ENCODE data around the gene LENG8.
"Not testable (repeated sequence)": the region's sequence is repeated elsewhere in the genome, so short reads cannot be mapped to it uniquely, and the experiment has no call there.

The LENG8 gene

DNA sequence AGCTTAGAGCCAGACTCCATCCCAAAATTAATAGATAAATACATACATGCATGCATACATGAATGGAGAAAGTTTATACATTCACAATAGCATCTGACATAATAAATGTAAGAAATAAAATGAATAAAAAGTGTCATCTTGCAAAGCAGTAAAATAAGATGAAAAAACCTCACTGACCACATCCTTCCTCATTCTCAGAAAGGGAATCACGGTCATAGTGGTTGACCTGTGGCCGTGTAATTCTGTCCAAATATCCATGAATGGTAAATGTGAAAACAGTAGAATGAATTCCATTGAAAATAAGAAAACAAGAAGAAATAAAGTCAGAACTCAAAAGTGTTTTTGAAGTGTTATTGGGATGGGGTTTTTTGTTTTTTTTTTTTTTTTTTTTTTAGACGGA, 33.9 kb downstream of the LENG8 start:
- no peaks in the 10 kb centered on the region for H3K27me3 ChIP-seq (replicated peaks; ENCODE audit: control insufficient read depth, insufficient read depth, low read length, poor library complexity, severe bottlenecking)
- no peak for DNase-seq
- H3K9me3 ChIP-seq (ENCODE audit: control insufficient read depth, low read length): no peaks in the 10 kb centered on the region
- H3K4me3 ChIP-seq (ENCODE audit: insufficient read depth, low read depth, low read length, poor library complexity, severe bottlenecking): no peak overlapping the region
- H3K36me3 ChIP-seq (ENCODE audit: control insufficient read depth, insufficient read depth, low read length): no peaks in the 10 kb centered on the region
- H3K4me1 ChIP-seq (ENCODE audit: control insufficient read depth, insufficient read depth, low read length, poor library complexity, severe bottlenecking): no peaks in the 10 kb centered on the region
- no peak overlapping the region for H3K27ac ChIP-seq (ENCODE audit: insufficient read depth, low read length, poor library complexity, severe bottlenecking)

DNA sequence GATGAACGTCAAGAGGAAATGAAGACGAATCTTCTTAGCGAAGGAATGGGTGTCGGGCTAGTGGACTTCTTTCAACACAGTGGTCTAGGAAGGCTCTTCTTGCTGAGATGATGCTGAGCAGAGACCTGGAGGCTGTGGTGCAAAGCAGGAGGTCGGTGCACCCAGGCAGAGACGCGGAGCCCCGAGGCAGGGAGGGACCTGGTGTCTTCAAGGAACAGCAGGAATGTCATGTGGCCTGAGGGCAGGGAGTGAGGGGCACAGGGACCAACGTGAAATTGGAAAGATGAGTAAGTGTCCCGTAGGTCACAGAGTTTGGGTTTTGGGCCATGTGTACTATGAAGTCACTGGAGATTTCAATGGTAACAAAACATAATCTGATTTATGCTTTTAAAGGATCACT, 35.5 kb downstream of the LENG8 start:
- DNase-seq: no peak
- Histone ChIP-seq H3K4me1 (ENCODE audit: control insufficient read depth, insufficient read depth, low read length, poor library complexity, severe bottlenecking) (no peaks in the 10 kb centered on the region), H3K9me3 (ENCODE audit: control insufficient read depth, low read length) (no peaks in the 10 kb centered on the region), H3K27me3 (replicated peaks; ENCODE audit: control insufficient read depth, insufficient read depth, low read length, poor library complexity, severe bottlenecking) (no peaks in the 10 kb centered on the region), H3K4me3 (ENCODE audit: insufficient read depth, low read depth, low read length, poor library complexity, severe bottlenecking) (no peak overlapping the region), H3K27ac (ENCODE audit: insufficient read depth, low read length, poor library complexity, severe bottlenecking) (no peak overlapping the region), H3K36me3 (ENCODE audit: control insufficient read depth, insufficient read depth, low read length) (no peaks in the 10 kb centered on the region)

DNA sequence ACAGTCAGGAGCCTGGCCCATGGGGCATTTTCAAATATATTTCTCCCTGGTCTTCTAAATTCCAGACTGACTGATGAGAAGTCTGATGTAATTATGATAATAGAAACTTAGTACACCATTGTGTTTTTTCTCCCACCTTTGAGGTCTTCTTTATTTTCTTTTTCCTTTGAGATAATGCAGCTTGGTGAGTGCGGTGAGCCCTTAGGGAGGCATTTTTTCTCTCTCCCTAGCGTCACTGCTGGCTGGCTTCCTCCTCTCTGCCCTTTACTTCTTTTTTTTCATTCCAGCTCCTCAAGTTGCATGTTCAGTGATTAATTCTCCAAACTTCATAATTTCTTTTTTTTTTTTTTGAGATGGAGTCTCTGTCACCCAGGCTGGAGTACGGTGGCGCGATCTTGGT, 36.9 kb downstream of the LENG8 start:
- H3K36me3 ChIP-seq (ENCODE audit: control insufficient read depth, insufficient read depth, low read length): no peaks in the 10 kb centered on the region
- no peak for DNase-seq
- no peaks in the 10 kb centered on the region for H3K9me3 ChIP-seq (ENCODE audit: control insufficient read depth, low read length)
- no peaks in the 10 kb centered on the region for H3K27me3 ChIP-seq (replicated peaks; ENCODE audit: control insufficient read depth, insufficient read depth, low read length, poor library complexity, severe bottlenecking)
- no peak overlapping the region for H3K27ac ChIP-seq (ENCODE audit: insufficient read depth, low read length, poor library complexity, severe bottlenecking)
- no peak overlapping the region for H3K4me3 ChIP-seq (ENCODE audit: insufficient read depth, low read depth, low read length, poor library complexity, severe bottlenecking)
- no peaks in the 10 kb centered on the region for H3K4me1 ChIP-seq (ENCODE audit: control insufficient read depth, insufficient read depth, low read length, poor library complexity, severe bottlenecking)

DNA sequence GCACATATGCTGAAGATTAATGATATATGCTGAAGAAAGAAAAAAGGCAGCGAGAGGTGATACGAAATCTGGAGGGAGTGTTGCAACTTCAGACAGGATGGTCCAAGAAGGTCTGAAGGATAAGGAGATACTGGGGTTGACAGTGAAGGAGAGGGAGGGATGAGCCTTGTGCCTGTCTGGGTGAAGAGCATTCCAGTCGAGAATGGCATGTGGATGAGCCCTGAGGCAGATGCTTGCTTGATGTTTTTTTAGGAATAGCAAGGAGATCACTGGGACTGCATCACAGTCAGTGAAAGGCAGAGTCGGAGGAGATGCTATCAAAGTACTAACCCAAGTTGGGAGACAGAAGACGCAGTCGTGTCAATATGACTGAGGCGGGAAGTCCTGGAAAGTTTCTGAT, 40.3 kb downstream of the LENG8 start:
- Histone ChIP-seq H3K4me3 (ENCODE audit: insufficient read depth, low read depth, low read length, poor library complexity, severe bottlenecking) (no peak overlapping the region), H3K4me1 (ENCODE audit: control insufficient read depth, insufficient read depth, low read length, poor library complexity, severe bottlenecking) (no peaks in the 10 kb centered on the region), H3K36me3 (ENCODE audit: control insufficient read depth, insufficient read depth, low read length) (no peaks in the 10 kb centered on the region), H3K9me3 (ENCODE audit: control insufficient read depth, low read length) (no peaks in the 10 kb centered on the region), H3K27ac (ENCODE audit: insufficient read depth, low read length, poor library complexity, severe bottlenecking) (no peak overlapping the region), H3K27me3 (replicated peaks; ENCODE audit: control insufficient read depth, insufficient read depth, low read length, poor library complexity, severe bottlenecking) (peaks cover 3% of the 10 kb centered on the region)
- no peak for DNase-seq

DNA sequence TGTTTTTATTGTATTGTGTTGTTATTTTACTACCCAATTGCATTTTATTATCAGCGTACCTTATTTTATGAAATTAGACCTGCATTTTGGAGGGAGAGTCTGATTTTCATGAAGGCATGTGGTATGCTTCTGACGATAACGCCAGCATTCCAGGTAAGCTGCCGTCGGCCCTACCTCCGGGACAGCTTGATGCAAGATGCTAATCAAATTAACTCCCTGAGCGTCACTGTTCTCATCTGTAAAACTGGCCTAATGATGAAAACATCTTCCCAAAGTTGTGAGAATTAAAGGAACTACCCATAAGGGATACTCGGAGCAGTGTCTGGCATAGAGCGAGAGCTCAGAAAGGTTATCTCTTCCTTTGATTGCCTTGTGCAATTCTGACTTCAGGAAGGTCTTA, 40.8 kb downstream of the LENG8 start:
- Histone ChIP-seq H3K27me3 (replicated peaks; ENCODE audit: control insufficient read depth, insufficient read depth, low read length, poor library complexity, severe bottlenecking) (peaks cover 3% of the 10 kb centered on the region), H3K36me3 (ENCODE audit: control insufficient read depth, insufficient read depth, low read length) (no peaks in the 10 kb centered on the region), H3K9me3 (ENCODE audit: control insufficient read depth, low read length) (no peaks in the 10 kb centered on the region), H3K27ac (ENCODE audit: insufficient read depth, low read length, poor library complexity, severe bottlenecking) (no peak overlapping the region), H3K4me3 (ENCODE audit: insufficient read depth, low read depth, low read length, poor library complexity, severe bottlenecking) (no peak overlapping the region), H3K4me1 (ENCODE audit: control insufficient read depth, insufficient read depth, low read length, poor library complexity, severe bottlenecking) (no peaks in the 10 kb centered on the region)
- DNase-seq: no peak

DNA sequence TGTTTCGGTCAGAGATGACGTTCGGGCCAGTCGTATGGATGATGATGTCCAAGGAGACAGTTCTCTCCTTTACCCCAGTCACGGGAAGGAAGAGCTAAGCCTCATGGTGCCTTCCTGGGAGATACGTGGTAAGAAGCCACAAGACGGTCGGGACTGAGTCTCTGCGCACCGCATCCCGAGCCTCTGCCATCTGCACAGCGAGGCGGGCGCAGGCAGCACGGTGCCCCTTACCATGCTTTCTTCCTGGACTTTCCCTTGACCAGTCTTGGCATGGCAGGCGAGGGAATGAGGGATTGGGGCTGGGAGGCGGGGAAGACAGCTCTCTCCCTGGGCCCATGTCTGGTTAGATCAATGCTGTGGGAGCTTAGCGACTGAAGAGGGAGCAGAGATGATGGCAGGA, 43.6 kb downstream of the LENG8 start:
- no peak for DNase-seq
- Histone ChIP-seq H3K4me1 (ENCODE audit: control insufficient read depth, insufficient read depth, low read length, poor library complexity, severe bottlenecking) (no peaks in the 10 kb centered on the region), H3K27ac (ENCODE audit: insufficient read depth, low read length, poor library complexity, severe bottlenecking) (no peak overlapping the region), H3K4me3 (ENCODE audit: insufficient read depth, low read depth, low read length, poor library complexity, severe bottlenecking) (no peak overlapping the region), H3K36me3 (ENCODE audit: control insufficient read depth, insufficient read depth, low read length) (no peaks in the 10 kb centered on the region), H3K9me3 (ENCODE audit: control insufficient read depth, low read length) (no peaks in the 10 kb centered on the region), H3K27me3 (replicated peaks; ENCODE audit: control insufficient read depth, insufficient read depth, low read length, poor library complexity, severe bottlenecking) (peaks cover 3% of the 10 kb centered on the region)

DNA sequence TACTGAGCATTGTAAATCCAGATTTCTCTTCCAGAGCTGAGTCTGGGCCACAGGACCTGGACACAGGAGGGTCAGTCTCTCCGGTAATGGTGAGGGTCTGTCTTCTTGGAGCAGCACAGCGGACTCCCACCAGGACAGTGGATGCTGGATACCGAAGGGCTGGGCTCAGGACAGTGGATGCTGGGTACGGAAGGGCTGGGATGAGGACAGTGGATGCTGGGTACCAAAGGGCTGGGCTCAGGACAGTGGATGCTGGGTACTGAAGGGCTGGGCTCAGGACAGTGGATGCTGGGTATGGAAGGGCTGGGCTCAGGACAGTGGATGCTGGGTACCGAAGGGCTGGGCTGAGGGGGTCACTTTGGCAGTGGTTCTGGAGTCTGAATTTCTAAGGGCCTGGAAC, 44.1 kb downstream of the LENG8 start:
- H3K4me1 ChIP-seq (ENCODE audit: control insufficient read depth, insufficient read depth, low read length, poor library complexity, severe bottlenecking); H3K4me3 ChIP-seq (ENCODE audit: insufficient read depth, low read depth, low read length, poor library complexity, severe bottlenecking); H3K27ac ChIP-seq (ENCODE audit: insufficient read depth, low read length, poor library complexity, severe bottlenecking); H3K9me3 ChIP-seq (ENCODE audit: control insufficient read depth, low read length); H3K36me3 ChIP-seq (ENCODE audit: control insufficient read depth, insufficient read depth, low read length); H3K27me3 ChIP-seq (replicated peaks; ENCODE audit: control insufficient read depth, insufficient read depth, low read length, poor library complexity, severe bottlenecking); DNase-seq: not testable (repeated sequence)

DNA sequence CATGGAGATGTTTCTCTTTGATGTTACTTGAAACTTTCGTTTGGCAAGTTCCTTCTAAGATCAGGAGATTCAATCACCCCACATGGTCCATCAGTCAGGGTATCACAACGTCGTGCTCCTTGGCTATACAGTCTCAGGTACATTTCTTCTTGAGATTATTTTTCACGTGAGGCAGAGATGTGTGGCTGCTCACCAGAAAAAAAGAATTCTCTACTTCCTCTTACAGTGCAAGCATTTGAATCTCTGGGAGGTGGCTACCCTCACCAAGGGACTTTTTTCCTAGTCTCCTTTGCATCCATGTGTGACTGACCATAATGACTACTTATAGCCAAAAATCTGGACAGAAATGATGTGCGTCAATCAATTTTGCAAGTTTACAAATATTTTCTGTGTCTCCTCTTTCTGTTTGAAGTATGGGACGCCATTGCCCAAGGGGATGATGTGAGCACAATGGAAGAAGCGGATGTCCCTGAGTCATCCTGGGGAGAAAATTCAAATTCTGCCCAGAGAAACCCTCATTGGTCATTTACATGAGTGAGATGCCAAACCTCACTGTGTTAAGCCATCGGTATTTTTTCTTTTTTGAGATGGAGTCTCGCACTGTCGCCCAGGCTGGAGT, 45.1 kb downstream of the LENG8 start:
- Histone ChIP-seq H3K9me3 (ENCODE audit: control insufficient read depth, low read length) (no peaks in the 10 kb centered on the region), H3K4me1 (ENCODE audit: control insufficient read depth, insufficient read depth, low read length, poor library complexity, severe bottlenecking) (no peaks in the 10 kb centered on the region), H3K36me3 (ENCODE audit: control insufficient read depth, insufficient read depth, low read length) (no peaks in the 10 kb centered on the region), H3K4me3 (ENCODE audit: insufficient read depth, low read depth, low read length, poor library complexity, severe bottlenecking) (no peak overlapping the region), H3K27ac (ENCODE audit: insufficient read depth, low read length, poor library complexity, severe bottlenecking) (no peak overlapping the region), H3K27me3 (replicated peaks; ENCODE audit: control insufficient read depth, insufficient read depth, low read length, poor library complexity, severe bottlenecking) (peaks cover 3% of the 10 kb centered on the region)
- no peak for DNase-seq

DNA sequence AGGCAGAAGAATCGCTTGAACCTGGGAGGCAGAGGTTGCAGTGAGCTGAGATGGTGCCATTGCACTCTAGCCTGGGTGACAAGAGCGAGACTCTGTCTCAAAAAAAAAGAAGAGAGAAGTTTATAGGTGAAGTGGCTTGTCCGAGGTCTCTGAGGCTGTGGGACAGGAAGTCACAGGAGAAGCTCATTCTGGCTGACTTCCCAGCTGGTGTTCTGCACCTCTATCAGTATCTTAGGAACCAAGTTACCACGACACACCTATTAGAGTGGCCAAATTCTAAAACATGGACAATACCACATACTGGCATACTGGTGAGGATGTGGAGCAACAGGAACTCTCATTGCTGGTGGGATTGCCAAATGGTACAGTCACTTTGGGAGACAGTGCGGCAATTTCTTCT, 46.3 kb downstream of the LENG8 start:
- not testable (repeated sequence) for H3K27me3 ChIP-seq (replicated peaks; ENCODE audit: control insufficient read depth, insufficient read depth, low read length, poor library complexity, severe bottlenecking); DNase-seq; H3K4me1 ChIP-seq (ENCODE audit: control insufficient read depth, insufficient read depth, low read length, poor library complexity, severe bottlenecking); H3K27ac ChIP-seq (ENCODE audit: insufficient read depth, low read length, poor library complexity, severe bottlenecking); H3K4me3 ChIP-seq (ENCODE audit: insufficient read depth, low read depth, low read length, poor library complexity, severe bottlenecking); H3K9me3 ChIP-seq (ENCODE audit: control insufficient read depth, low read length); H3K36me3 ChIP-seq (ENCODE audit: control insufficient read depth, insufficient read depth, low read length)

DNA sequence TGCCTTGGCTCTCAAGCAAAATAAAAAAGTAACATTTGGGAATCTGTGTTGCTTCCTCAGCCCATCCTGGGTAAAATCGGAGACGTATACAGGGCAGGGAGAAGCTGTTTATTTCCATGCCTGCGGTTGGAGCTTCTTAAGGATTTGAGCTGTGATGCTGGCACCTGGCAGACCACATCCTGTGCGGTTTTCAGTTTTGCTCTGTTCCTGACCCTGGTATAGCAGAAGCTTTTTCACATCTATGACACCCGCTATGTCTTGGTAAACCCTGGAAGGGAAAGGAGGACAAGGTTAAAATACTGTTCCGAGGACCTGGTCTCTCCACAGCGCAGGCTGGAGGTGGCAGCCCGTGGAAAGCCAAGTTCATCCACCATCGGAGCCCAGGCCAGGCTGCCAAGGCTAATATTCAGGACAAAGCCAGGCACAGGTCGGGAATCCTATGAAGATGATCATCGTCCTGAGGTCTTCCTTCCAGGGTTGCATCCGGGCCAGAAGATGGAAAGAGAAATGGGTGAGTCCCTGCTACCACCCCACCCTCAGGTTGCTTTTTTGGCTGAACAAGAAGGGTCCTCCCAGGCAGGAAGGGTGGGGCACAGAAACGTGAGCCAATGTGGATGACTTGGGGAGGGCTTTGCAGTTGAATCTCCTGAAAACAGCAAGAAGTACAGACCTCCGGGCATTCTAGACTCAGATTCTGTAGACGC, 48.9 kb downstream of the LENG8 start:
- DNase-seq: not testable (repeated sequence)

More for the DNA sequence above, 48.9 kb downstream of the LENG8 start:
- not testable (repeated sequence) for H3K27ac ChIP-seq (ENCODE audit: insufficient read depth, low read length, poor library complexity, severe bottlenecking); H3K4me3 ChIP-seq (ENCODE audit: insufficient read depth, low read depth, low read length, poor library complexity, severe bottlenecking); H3K36me3 ChIP-seq (ENCODE audit: control insufficient read depth, insufficient read depth, low read length); H3K9me3 ChIP-seq (ENCODE audit: control insufficient read depth, low read length); H3K27me3 ChIP-seq (replicated peaks; ENCODE audit: control insufficient read depth, insufficient read depth, low read length, poor library complexity, severe bottlenecking); H3K4me1 ChIP-seq (ENCODE audit: control insufficient read depth, insufficient read depth, low read length, poor library complexity, severe bottlenecking)
